ENCODE measurements around the gene LIN28A.

The LIN28A gene

DNA sequence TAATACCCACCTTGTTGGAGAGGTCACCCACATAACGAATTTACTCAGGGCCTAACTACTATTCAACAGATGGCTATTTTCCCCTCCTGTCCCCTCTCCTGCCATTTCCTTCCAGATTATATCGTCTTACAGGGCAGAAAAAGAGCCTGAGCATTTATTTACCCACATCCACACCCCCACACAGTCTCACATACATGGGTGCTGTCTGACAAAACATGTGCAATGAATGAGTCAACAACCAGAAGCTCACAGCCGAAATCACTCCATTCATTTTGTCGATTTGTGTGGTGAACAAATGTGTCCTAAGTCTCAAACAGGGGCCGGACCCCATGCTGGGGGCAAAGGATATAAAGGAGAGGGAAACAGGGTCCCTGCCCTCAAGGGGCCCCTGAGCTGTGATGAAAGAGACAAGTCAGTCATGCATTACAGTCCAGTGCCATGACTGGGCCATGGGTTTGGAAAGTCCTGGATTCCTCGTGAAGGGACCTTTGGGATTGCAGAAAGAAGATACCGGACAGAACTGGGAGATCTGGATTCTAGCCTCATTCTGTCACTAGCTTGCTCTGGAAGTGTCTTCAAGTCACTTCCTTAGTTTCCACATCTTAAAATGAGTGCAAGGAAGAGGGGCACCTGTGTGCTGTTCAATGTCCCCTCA is 21.7 kb upstream of the LIN28A start:
- DNase-seq, result no peak

DNA sequence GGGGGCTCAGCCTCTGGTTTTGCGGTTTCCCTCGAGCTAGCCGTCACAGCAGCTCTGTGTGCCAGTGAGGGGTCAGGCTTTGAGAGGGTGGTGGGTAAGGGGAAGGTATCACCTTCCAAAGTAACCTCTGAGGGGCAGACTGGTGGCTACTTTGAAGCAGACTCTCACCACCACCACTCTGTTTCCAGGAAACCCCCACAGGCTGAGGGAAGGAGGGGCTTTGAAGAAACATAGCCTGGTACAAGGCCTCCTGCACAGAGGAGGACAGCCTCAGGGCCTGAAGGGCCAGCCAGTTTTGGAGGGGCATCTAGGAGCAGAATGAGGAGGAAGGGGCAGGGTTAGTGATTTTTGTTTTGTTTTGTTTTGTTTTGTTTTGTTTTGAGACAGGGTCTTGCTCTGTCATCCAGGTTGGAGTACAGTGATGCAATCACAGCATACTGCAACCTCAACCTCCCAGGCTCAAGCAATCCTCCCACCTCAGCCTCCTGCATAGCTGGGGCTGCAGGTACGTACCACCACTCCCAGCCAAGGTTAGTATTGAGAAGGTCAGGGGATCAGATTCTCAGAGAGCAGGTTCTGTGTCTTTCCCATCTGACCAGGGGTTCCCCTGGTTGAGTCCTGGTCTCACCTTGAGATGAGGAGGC is 20.9 kb upstream of the LIN28A start:
- no peak for DNase-seq

DNA sequence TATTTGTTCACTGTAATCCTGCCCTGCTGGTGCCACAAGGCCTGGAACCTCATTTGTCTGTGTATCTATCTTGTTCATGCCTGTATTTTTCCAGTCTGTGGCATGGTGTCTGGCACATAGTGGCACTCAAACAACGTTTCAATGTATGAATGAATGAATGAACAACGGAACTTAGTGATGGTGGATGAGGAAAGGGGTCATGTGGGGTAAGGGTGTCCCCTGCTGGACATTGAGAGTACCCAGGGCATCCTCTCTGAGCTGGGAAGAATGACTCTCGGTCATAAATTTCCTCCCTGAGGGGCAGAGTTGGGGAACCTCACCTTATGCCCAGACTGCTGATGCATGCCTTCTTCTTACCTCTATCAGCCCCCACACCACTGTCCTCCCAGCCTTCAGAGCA is 19.2 kb upstream of the LIN28A start:
- peak; percentile 71 for DNase-seq

DNA sequence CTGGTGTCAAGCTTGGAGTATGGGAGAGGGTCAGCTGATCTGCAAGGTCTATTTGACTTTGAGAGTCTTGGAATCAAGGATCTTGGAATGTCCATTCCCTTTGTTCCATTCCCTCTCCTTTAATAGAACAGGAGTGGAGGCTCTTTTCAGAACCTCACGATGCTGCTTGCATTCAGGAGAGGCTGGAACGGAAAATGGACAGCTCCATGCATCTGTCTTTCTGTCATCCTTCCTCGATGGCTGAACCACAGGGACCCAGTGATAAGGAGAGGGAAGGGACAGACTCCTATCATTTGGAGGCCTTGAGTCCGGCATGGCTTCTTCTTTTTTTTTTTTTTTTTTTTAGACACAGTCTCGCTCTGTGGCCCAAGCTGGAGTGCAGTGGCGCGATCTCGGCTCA is 14.9 kb upstream of the LIN28A start:
- DNase-seq, result no peak

DNA sequence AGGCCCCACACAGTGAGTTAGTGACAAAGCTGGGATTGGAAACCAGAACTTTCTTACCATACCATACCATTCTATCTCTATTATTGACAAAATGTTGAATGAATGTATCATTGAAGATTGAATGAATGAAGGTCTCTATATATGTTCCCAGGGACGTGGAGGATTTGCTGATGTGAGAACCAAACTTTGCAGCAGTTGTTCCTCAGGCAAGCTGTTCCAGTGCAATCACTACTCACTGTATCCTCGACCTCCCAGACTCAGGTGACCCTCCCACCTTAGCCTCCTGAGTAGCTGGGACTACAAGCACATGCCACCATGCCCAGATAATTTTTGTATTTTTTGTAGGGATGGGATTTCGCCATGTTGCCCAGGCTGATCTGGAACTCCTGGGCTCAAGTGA is 11.6 kb upstream of the LIN28A start:
- no peak for DNase-seq

DNA sequence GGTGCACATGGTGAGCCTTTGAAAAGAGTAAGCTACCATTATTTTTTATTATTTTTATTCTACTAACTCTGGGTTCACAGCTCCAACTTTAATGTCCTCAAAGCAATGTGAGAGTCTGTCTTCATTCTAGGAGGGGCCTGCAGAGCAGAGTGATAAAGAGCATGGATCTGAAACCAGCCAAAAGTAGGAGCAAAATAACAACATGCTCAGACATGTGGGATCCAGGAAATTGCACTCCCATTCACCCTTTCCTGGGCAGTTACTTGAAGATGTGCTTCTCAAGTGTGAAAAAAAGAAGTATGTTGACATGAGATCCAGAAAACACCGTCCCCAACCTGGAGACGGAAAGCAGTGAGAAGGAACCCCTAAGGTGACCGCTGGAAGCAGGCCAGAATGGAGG is 8.7 kb upstream of the LIN28A start:
- DNase-seq, result no peak

DNA sequence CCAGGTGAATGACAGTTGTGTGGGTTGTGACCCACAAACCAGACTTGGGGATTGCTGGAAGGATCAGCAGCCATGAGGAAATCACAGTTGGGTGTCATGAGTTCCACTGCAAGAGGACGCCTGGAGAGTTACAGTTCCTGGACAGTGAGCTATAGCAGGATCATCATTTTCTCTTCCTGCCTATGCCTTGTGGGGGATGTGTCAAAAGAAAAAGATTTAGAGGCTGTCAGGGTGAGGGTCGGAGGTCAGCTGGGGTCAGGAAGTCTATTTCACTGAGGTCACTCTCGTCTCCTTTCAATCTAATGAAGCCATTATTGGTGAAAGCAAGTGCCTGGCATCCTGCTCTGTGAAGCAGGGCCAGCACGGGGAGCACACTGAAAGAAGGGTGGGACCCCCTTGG is 7.0 kb upstream of the LIN28A start:
- no peak for DNase-seq

DNA sequence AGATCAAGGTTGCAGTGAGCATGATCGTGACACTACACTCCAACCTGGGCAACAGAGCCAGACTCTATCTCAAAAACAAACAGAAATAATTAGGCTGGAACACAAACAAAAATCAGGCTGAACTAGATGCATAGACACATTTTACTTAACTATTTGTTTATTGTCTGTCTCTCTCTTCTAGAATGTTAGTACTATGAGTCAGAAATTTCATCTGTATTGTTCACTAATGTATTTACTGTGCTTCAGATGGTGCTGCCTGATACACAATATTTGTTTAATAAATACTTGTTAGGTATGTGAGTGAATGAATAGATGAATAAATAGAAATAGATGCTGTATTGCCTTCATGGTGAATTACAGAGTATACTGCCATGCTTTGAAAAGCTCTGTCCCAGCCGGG is 6.0 kb upstream of the LIN28A start:
- no peak for DNase-seq

DNA sequence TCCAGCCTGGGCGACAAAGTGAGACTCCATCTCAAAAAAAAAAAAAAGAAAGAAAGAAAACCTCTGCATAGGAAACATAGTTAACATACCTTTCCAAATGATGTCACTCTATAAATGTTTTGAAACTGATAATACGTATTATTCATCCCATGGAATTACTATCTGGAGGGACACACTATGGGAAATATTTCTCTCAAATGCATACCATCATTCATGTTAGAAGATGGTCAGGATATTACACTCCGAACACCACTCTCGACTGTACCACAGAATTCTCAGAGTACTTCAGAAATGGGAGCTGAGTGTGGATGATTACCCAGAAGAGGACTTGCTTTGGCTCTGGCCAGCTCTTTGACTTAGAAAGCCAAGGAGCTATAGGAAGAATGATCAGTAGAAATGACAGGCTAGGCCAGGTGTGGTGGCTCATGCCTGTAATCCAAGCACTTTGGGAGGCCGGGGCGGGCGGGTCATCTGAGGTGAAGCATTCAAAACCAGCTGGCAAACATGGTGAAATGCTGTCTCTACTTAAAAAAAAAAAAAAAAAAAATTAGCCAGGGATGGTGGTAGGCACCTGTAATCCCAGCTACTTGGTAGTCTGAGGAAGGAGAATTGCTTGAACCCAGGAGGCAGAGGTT is 5.2 kb upstream of the LIN28A start:
- no peak for DNase-seq

DNA sequence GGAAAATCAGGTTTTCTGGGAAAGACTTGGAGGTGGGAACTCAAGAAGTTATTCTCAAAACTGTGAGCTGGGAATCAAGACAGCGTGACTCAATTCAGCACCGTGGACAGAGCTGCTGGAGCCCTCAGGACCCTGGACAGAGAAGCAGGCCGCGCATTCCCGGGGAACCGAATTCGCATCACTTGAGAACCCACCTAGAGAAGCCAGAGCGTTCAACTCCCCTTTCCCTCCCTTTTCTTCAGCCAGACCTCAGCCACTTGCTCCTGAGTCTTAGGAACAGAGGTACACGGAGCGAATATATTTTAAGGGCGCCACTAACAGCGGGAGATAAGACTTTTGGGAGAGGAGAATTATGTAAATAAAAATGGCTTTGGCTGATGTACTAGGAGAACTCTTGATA is 2.0 kb upstream of the LIN28A start:
- DNase-seq, result peak; percentile 91

DNA sequence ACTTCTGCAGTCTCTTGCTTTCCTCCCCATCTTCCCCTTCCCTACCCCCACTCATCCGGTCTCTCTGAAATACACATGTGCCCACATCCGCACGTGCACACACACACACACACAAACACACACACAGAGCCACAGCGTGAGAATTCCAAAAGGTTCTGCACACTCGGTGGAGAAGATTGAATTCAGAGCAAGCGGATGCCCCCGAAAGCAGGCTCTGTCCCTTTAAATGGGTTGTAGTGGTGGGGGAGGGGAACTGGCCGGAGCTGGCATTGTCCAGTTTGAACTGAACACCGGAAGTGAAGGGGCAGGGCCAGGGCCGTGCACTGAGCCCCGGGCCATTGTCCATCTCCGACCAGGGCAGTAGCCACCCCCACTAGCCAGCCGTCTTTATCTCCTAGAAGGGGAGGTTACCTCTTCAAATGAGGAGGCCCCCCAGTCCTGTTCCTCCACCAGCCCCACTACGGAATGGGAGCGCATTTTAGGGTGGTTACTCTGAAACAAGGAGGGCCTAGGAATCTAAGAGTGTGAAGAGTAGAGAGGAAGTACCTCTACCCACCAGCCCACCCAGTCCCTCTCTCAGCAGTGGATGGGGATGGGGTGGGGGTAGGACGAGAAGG is 1.3 kb upstream of the LIN28A start:
- DNase-seq, result no peak

DNA sequence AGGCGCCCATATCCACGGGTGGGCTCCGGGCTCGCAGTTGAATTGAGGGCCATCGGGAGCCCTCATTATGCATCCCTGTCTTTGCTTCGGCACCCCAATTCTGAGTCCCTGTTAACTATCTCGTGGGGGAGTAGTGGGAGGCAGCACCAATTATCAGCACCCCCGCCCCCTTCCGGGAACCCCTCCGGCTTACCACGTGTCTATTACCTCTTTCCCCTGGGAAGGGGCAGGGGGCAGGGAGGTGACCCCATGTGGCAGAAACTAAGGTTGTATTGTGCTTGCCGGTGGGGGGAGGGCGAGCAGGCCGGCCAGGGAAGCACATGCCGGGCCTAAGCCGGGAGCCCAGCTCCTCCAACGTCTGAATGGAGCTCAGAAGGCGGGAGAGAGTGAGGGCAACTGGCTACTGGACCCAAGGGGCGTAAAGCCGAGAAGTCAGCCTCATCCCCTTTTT is 1.0 kb downstream of the LIN28A start:
- DNase-seq, result no peak

DNA sequence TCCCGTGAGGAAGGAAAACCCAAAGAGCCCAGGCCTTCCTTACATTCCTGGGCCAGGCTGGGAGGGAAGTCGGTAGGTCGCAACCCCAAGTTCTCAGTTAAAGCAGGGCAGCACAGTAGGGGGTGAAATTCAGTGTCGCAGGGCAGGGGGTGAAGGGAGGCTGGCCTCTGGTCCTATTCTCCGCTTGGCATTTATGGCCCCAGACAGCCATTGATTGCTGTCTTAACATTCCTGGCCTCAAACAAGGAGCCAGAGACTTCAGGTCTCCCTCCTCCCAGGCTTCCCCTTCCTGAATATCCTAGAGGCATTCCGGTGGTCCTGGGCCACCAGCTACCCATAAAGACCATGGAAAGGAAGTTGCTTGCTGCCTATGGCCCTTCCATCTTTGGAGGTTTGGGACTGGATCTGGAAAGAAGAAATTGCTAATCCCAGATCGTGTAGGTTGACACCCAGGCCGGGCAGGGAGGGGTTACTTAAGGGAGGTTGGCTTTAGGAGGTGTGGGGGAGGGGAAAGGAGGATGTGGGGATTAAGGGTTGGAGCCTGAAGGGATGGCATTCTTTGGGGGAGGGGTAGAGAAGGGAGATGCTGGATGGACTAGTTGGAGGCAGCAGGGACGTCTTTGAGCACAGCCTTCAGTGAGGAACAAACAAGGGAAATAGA is 1.7 kb downstream of the LIN28A start:
- no peak for DNase-seq

DNA sequence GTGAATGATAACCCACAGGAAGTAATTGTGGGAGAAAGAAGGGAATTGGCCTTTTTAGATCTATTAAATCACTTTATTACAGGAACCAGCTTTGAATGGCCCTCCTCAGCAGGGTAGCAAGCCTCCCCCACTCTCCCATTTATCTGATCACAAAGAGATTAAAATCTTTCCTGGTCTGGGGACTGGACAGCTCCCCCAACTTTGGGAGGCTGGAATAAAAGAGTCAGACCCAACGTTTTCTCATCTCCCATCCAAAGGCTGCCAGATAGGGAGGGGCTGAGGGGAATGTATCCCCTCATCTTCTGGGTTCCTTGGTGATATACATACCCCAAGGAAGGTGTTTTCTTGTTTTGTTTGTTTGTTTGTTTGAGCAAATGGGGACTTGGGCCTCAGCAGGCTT is 2.4 kb downstream of the LIN28A start:
- DNase-seq, result no peak

DNA sequence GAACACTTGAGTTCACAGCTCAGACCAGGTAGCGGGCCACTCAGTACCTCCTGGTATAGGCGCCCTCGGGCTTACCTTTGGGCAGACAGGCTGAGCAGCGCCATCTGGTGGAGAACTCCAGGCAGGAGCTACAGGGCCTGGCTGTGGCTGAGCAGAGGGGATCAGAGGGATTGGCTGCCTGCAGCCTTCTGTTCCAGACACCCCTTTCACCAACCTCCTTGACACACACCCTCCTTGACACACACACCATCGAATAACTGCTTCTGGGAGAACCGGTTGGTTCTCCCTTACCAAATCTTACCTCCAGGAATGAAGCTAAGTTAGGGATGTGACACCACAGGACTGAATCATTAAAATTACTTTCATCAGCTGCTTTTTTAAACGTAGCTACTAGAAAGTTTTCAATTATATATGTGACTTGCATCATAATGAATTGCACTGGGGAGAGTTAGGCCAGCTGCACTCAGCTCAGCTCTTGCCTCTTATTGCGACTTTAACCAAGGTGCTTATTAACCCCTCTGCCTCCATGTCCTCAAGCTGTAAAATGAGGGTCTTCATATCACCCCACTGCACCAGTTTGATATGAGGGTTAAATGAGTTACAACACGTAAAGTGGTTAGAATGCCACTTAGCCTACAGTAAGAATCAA is 6.6 kb downstream of the LIN28A start:
- peak; percentile 95 for DNase-seq

DNA sequence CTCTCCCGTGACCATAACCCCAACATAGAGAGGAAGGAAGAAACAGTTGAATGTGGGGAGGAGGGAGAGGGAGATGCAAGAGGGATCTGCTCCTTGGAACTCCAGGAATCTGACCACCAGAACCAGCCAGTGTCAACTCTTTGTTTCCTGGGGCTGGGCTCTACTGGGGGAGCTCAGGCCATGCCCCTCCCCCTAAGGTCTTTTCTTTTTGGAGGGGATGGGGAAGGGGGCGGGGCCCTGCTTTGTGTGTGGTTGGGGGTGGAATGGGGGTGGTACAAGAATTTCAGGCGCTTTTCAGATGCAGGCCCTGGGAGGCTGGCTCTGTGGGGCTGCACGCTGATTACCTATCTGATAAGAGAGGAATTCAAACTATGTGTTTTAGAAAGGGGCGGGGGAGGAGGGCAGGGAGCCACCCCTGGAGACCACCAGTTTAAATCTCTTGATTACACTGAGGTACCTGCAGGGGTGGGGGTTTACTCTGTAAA is 8.3 kb downstream of the LIN28A start:
- no peak for DNase-seq

DNA sequence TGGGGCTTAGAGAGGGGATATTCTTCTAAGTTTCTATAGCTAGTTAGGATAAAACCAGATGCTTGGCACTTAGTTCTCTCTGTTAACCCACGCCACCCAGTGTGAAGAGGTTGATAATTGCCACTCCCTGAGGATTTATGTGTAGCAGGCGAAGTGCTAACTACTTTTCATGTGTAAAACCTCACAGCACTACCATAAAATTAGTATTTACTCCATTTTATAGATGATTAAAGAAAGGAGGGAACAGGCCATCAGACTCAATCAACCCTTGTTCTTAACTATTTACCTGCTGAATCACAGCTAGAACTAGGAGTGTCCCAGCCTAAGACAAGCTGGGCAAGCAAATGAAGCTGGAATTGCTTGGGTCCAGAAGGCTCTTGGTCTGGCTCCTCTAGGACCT is 8.9 kb downstream of the LIN28A start:
- DNase-seq, result no peak

DNA sequence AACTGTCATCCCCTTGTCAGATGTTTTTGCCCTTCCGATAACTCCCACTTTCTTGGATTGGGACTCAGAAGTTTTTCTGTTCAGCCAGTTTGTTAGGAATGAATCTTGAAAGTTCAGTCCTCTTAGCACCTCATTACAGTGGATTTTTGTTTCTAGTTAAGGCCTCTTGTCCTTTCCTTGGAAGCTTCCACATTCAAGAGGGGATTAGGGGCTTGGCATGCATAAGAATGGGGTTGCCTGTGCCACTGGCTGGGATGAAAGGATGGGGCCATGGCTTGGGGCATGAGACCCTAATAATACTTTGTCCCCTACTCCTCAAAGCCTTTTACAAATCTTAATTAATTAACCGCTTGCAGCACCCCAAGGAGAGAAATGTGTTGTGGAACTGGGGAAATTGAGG is 19.1 kb downstream of the LIN28A start:
- DNase-seq, result no peak

DNA sequence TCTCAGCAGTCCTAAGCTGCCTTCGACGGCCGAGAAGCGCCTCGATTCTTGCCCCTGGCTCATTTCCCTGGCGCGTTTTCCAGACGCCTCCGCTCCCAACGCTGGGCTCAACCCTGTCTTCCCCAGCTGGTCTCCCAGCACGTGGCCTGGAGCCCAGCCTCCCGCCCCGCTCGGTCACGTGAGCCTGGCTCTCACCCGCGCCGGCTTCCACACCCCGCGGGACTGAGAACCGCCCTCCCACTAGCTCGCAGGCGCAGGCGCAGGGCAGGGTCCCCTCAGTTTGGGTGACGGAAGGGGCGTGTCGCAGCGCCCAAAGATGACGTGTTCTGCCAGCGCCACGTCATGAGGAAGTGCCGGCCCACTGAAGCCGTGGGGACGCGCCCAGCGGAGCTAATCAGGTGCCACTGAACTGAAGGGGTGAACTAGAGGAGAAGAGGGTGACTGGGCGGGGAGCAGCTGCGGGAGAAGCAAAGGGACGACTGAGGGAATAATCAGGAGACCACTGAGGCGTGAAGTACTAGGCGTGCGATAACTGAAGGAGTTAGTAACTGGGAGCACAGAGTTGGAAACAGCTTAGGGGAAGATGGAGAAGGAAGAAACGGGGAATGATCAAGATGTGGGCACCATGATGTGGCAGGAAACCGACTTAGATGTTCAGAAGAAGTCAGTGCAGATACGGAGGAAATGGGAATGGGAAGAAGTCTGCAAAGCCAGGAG is 21.5 kb downstream of the LIN28A start, which contains the start of gene DHDDS:
DHDDS (plus strand) TSS at position 343 of the 717 bp plus-strand sequence. CDS start 625 bp downstream, outside the sequence.
- DNase-seq, result peak; percentile 99

DNA sequence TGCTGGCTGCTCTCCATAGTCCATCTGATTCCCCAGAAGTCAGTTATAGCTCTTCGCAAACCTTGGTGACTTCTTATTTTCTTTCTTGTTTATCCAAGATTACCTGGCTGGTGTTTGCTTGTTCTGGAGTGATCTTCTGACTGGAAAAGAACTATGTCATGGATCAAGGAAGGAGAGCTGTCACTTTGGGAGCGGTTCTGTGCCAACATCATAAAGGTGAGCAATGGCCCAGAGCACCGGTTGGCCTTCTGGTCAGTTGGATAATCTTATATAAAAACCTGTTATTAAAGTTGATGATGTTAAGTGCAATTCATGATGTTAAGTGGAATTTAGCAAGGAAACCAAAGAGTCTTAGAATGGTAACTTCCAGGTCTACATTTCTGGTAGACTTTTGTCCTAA is 22.2 kb downstream of the LIN28A start:
- DNase-seq, result no peak

DNA sequence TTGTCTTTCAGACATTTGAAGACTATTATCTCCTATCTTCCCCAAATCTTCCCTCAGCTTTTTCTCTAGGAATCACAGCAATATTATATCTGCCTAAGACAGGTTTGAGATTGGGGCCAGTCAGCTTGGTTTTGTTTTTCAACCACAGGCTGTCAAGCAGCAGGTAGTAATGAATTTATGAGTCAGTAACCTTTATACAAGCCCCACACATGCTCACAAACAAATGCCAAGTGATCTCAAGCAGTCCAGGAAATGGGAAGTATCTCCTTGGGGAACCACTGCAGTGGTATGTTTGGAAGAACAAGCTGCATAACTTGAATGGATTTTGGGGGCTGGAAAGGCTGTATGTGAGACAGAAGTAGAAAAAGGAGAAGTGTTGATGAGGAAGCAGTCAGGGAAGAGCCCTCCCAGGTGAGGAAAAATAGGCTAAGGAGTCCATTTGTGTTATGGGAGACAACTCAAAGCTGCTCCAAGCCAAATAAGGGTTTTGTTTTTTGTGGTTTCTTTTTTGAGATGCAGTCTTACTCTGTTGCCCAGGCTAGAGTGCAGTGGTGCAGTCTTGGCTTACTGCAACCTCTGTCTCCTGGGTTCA is 23.6 kb downstream of the LIN28A start:
- DNase-seq, result no peak

DNA sequence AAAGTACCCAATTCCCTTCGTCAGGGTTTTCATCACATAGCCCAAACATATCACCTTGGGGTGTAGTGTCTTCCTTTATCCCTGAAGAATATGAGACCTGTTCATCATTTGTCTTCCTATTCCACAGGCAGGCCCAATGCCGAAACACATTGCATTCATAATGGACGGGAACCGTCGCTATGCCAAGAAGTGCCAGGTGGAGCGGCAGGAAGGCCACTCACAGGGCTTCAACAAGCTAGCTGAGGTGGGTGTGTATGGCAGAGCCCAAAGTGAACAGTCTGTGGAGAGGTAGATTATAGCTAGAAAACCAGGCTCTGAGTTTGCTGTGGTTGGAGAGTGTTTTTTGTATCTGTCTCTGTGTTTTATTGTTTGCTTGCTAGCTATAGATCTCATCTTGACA is 27.4 kb downstream of the LIN28A start:
- DNase-seq, result no peak
